SK-N-SH (cell line): Measurements from ENCODE around the gene AHDC1. TPM values are rescaled to one million over a fixed set of nuclear protein-coding genes. Genes with fewer than 3 reads are reported as not detected.

ENCODE experiments used
- CTCF ChIA-PET: fragments of 300-600, 350-600 bp; formaldehyde crosslinking; extraction: SDS; loops from one replicate; lab custom pipeline; 2021; lab: Yijun Ruan, JAX
- POLR2A ChIA-PET: fragments of 350-600 bp; sonication (Branson Sonifier 250); formaldehyde crosslinking; extraction: SDS; loops from one replicate; lab custom pipeline; 2020; ENCODE audit warnings: antibody characterized with exemption, inconsistent platforms; lab: Yijun Ruan, JAX
- DNase-seq: peaks from one replicate; pipeline ENCODE4 v3.0.0; 2012
- H2AFZ ChIP-seq: fragments of 200-600 bp; sonication (generic); 2 replicates; pipeline ENCODE4 v1.8.1; 2016; ENCODE audit warnings: antibody characterized with exemption, mild to moderate bottlenecking, low read depth
- H3F3A ChIP-seq: fragments of 200-600 bp; sonication (generic); replicated peaks from 2 replicates; pipeline ENCODE3; 2016; ENCODE audit warnings: antibody characterized with exemption, mild to moderate bottlenecking; ENCODE audit not compliant: insufficient read depth
- H3K27ac ChIP-seq, 2 experiments: fragments of 200-500 bp in 1 of 2; fragments of 200-600 bp in 1 of 2; sonication (Bioruptor generic) in 1 of 2; sonication (generic), shearing (Covaris generic) in 1 of 2; 2 replicates each; pipeline versions ENCODE4 v1.5.1 to v1.6.1; 2014 to 2016; ENCODE audit warnings: low read depth in 2 of 2, inconsistent platforms in 1 of 2, low read length in 1 of 2, mild to moderate bottlenecking in 1 of 2, mixed read lengths in 1 of 2
- H3K27me3 ChIP-seq: fragments of 200-600 bp; sonication (generic), shearing (Covaris generic); 2 replicates; pipeline ENCODE4 v1.6.1; 2016; ENCODE audit warnings: mixed run types; ENCODE audit not compliant: insufficient read depth
- H3K36me3 ChIP-seq, 2 experiments: fragments of 200-500 bp in 1 of 2; fragments of 200-600 bp in 1 of 2; sonication (Bioruptor generic) in 1 of 2; sonication (generic) in 1 of 2; replicated peaks in 1 of 2; 2 replicates each; pipeline versions ENCODE3 to v1.5.1; 2014 to 2016; ENCODE audit warnings: low read length in 1 of 2, mild to moderate bottlenecking in 1 of 2; ENCODE audit not compliant: insufficient read depth in 2 of 2, control insufficient read depth in 1 of 2
- H3K4me1 ChIP-seq, 2 experiments: fragments of 200-500 bp in 1 of 2; fragments of 200-600 bp in 1 of 2; sonication (Bioruptor generic) in 1 of 2; sonication (generic), shearing (Covaris generic) in 1 of 2; 2 replicates each; pipeline versions ENCODE4 v1.5.1 to v1.6.1; 2014 to 2016; ENCODE audit warnings: low read depth in 1 of 2, low read length in 1 of 2, mixed run types in 1 of 2; ENCODE audit not compliant: insufficient read depth in 2 of 2, control insufficient read depth in 1 of 2
- H3K4me2 ChIP-seq: fragments of 200-600 bp; sonication (generic), shearing (Covaris generic); 2 replicates; pipeline ENCODE4 v1.6.1; 2017; ENCODE audit warnings: mixed run types
- H3K4me3 ChIP-seq, 2 experiments: fragments of 200-500 bp in 1 of 2; fragments of 200-600 bp in 1 of 2; sonication (Bioruptor generic) in 1 of 2; sonication (generic), shearing (Covaris generic) in 1 of 2; 2 replicates each; pipeline versions ENCODE4 v1.5.1 to v1.8.1; 2014 to 2016; ENCODE audit warnings: low read depth in 2 of 2, inconsistent platforms in 1 of 2, low read length in 1 of 2, mild to moderate bottlenecking in 1 of 2, mixed read lengths in 1 of 2, moderate library complexity in 1 of 2
- H3K79me2 ChIP-seq: fragments of 200-600 bp; sonication (generic); 2 replicates; pipeline ENCODE4 v1.8.1; 2017; ENCODE audit warnings: mild to moderate bottlenecking; ENCODE audit not compliant: insufficient read depth
- H3K9ac ChIP-seq: fragments of 200-600 bp; sonication (generic); 2 replicates; pipeline ENCODE4 v1.6.1; 2017; ENCODE audit warnings: mixed run types
- H3K9me2 ChIP-seq: fragments of 200-600 bp; sonication (generic); 2 replicates; pipeline ENCODE4 v1.6.1; 2017; ENCODE audit warnings: mixed run types
- H3K9me3 ChIP-seq: fragments of 200-600 bp; sonication (generic); 2 replicates; pipeline ENCODE4 v1.6.1; 2017; ENCODE audit warnings: mixed run types, mild to moderate bottlenecking, moderate library complexity
- H4K20me1 ChIP-seq: fragments of 200-600 bp; sonication (generic); 2 replicates; pipeline ENCODE4 v1.6.1; 2017; ENCODE audit warnings: mild to moderate bottlenecking, mixed run types; ENCODE audit not compliant: insufficient read depth
- CHD2 ChIP-seq: fragments of 150-350 bp; IDR thresholded peaks from 2 replicates; pipeline ENCODE4 v1.6.1; 2018; ENCODE audit warnings: low read length; ENCODE audit not compliant: partially characterized antibody
- ELF1 ChIP-seq: IDR thresholded peaks from 2 replicates; pipeline ENCODE4 v1.4.0; 2012
- FOXJ3 ChIP-seq: sonication (generic); formaldehyde crosslinking; IDR thresholded peaks from 2 replicates; pipeline ENCODE4 v1.5.1; 2020; ENCODE audit warnings: mild to moderate bottlenecking, missing genetic modification reagents
- FOXM1 ChIP-seq: IDR thresholded peaks from 2 replicates; pipeline ENCODE4 v1.4.0; 2012; ENCODE audit warnings: low read depth, mild to moderate bottlenecking
- MEF2A ChIP-seq: IDR thresholded peaks from 2 replicates; pipeline ENCODE4 v1.4.0; 2012; ENCODE audit warnings: low read depth, borderline replicate concordance
- NFIC ChIP-seq: IDR thresholded peaks from 2 replicates; pipeline ENCODE4 v1.4.0; 2012; ENCODE audit warnings: borderline replicate concordance
- NRF1 ChIP-seq: IDR thresholded peaks from 2 replicates; pipeline ENCODE4 v1.6.1; 2012; ENCODE audit warnings: low read depth, mild to moderate bottlenecking, low read length
- RAD21 ChIP-seq: IDR thresholded peaks from 2 replicates; pipeline ENCODE4 v1.6.1; 2012; ENCODE audit warnings: mild to moderate bottlenecking, low read length
- RCOR1 ChIP-seq: fragments of 150-350 bp; IDR thresholded peaks from 2 replicates; pipeline ENCODE4 v1.6.1; 2017; ENCODE audit warnings: antibody characterized with exemption, low read length
- RFX5 ChIP-seq: IDR thresholded peaks from 2 replicates; pipeline ENCODE4 v1.6.1; 2012; ENCODE audit warnings: mild to moderate bottlenecking, improper control_type of control experiment, low read length
- RXRA ChIP-seq: IDR thresholded peaks from 2 replicates; pipeline ENCODE4 v1.4.0; 2012; ENCODE audit warnings: low read depth, mild to moderate bottlenecking, borderline replicate concordance
- TAF1 ChIP-seq: IDR thresholded peaks from 2 replicates; pipeline ENCODE4 v1.6.1; 2012; ENCODE audit warnings: low read depth, mild to moderate bottlenecking, low read length, moderate library complexity, borderline replicate concordance
- USF1 ChIP-seq: IDR thresholded peaks from 2 replicates; pipeline ENCODE4 v1.4.0; 2012; ENCODE audit warnings: low read depth, borderline replicate concordance
- USF2 ChIP-seq: fragments of 150-350 bp; IDR thresholded peaks from 2 replicates; pipeline ENCODE4 v1.6.1; 2017; ENCODE audit warnings: antibody characterized with exemption, low read length, low read depth, borderline replicate concordance
- YY1 ChIP-seq: IDR thresholded peaks from 2 replicates; pipeline ENCODE4 v1.4.0; 2012; ENCODE audit warnings: low read depth, mild to moderate bottlenecking
- WGBS: methylation state at CpG from one replicate; pipeline ENCODE4 v1.1.6; 2017; ENCODE audit warnings: low lambda C conversion rate; 5-methylcytosine and 5-hydroxymethylcytosine counted together
- polyA plus RNA-seq, 3 experiments: library from polyadenylated mRNA; depleted of rRNA; stranded (reverse); fragments of >200 nt; gene quantifications; 2 replicates each; pipeline ENCODE4 v1.2.3, GENCODE V29; 2012
- TF ChIP-seq, protein P1 (sequence below): IDR thresholded peaks from 2 replicates; pipeline ENCODE4 v1.6.1; 2012; ENCODE audit warnings: mild to moderate bottlenecking, low read depth, low read length, moderate library complexity

The AHDC1 gene
- polyA plus RNA-seq, 1 of the 3 experiments (the other 2 are of a cell fraction) = 8.5 TPM

DNA sequence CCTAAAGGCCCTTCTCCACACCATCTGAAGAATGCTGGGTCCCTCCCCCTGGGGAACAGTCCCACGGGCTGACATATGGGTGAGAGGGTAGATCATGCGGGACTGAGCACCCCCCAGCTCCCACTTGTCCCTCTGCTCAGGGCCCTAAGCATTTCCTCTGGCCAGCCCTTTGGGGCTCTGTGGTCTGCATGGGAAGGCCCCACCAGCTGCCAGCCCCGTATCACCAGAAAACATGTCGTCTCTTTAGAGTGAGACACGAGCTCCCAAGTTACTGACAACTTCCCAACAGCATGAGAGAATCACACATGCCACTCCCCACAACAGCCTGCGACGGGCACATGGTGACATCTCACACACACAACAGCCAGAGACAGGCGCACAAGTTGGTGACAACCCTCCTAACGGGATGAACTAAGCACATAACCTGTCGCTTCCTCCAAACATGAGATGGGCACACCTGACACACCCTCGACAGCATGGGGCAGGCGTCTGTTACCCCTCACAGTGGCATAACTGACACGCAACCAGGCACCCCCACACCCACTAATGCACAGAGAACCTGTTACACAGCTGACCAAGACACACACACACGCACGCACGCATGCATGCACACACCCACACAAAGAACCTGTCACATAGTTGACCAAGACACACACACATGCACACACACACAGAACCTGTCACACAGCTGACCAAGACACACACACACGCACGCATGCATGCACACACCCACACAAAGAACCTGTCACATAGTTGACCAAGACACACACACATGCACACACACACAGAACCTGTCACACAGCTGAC, 41.2 kb downstream of the AHDC1 start:
- Histone ChIP-seq H3K4me3 (no peak overlapping the region), H3K27ac (peak overlapping the region in 1 of 2 experiments; percentile 94; a peak in 2 of 4 replicates), H4K20me1 (peaks cover 25% of the 10 kb centered on the region), H3K4me1 (peaks cover 57 to 75% of the 10 kb centered on the region in 2 experiments; a peak in 3 of 4 replicates), H3K36me3 (peaks cover 0 to 2% of the 10 kb centered on the region in 2 experiments), H3K27me3 (no peaks in the 10 kb centered on the region), H3K4me2 (no peak overlapping the region), H3K9me2 (no peaks in the 10 kb centered on the region), H3K79me2 (peaks cover 54% of the 10 kb centered on the region), H3K9me3 (no peaks in the 10 kb centered on the region), H3F3A (peaks cover 15% of the 10 kb centered on the region), H3K9ac (no peak overlapping the region), H2AFZ (no peak overlapping the region)
- TF ChIP-seq RXRA = no peak
- TF ChIP-seq NFIC = no peak
- TF ChIP-seq TAF1 = no peak
- no peak for TF ChIP-seq FOXM1
- no peak for TF ChIP-seq YY1
- no peak for TF ChIP-seq RAD21
- TF ChIP-seq, protein P1, sequence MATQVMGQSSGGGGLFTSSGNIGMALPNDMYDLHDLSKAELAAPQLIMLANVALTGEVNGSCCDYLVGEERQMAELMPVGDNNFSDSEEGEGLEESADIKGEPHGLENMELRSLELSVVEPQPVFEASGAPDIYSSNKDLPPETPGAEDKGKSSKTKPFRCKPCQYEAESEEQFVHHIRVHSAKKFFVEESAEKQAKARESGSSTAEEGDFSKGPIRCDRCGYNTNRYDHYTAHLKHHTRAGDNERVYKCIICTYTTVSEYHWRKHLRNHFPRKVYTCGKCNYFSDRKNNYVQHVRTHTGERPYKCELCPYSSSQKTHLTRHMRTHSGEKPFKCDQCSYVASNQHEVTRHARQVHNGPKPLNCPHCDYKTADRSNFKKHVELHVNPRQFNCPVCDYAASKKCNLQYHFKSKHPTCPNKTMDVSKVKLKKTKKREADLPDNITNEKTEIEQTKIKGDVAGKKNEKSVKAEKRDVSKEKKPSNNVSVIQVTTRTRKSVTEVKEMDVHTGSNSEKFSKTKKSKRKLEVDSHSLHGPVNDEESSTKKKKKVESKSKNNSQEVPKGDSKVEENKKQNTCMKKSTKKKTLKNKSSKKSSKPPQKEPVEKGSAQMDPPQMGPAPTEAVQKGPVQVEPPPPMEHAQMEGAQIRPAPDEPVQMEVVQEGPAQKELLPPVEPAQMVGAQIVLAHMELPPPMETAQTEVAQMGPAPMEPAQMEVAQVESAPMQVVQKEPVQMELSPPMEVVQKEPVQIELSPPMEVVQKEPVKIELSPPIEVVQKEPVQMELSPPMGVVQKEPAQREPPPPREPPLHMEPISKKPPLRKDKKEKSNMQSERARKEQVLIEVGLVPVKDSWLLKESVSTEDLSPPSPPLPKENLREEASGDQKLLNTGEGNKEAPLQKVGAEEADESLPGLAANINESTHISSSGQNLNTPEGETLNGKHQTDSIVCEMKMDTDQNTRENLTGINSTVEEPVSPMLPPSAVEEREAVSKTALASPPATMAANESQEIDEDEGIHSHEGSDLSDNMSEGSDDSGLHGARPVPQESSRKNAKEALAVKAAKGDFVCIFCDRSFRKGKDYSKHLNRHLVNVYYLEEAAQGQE = no peak
- no peak for TF ChIP-seq RCOR1
- TF ChIP-seq CHD2 = no peak
- TF ChIP-seq FOXJ3 = no peak
- TF ChIP-seq USF1 = no peak
- TF ChIP-seq MEF2A = no peak
- no peak for TF ChIP-seq RFX5
- no peak for TF ChIP-seq NRF1
- TF ChIP-seq ELF1 = no peak
- no peak for TF ChIP-seq USF2
- ChIA-PET POLR2A (interaction anchor here (1.1 to 2.2 kb wide), 3 partner anchors 11 to 38 kb away, joined by 3 to 7 read pairs (median 5); no protein-coding TSS in a partner anchor), CTCF (interaction anchor here (10.0 to 24.8 kb wide), 2 partner anchors 9 to 40 kb away, joined by 131 to 603 read pairs; partner anchors contain the start of gene AHDC1)
- 93% methylated on average over 13 of the region's 18 CpGs for WGBS
- no peak for DNase-seq
